Kidney epithelial cell (primary cell): ENCODE results near the gene PLCB2. TPM values are rescaled to one million over a fixed set of nuclear protein-coding genes. Genes with fewer than 3 reads are reported as not detected.

Experiments used
- DNase-seq: peaks from one replicate; pipeline ENCODE4 v3.0.0-alpha.2; 2010; ENCODE audit warnings: low read depth
- H3K27me3 ChIP-seq: 2 replicates; pipeline ENCODE4 v1.6.0; 2011; ENCODE audit warnings: low read length; ENCODE audit not compliant: control insufficient read depth, insufficient read depth
- H3K36me3 ChIP-seq: 2 replicates; pipeline ENCODE4 v1.5.1; 2011; ENCODE audit warnings: low read length; ENCODE audit not compliant: control insufficient read depth, insufficient read depth
- H3K4me3 ChIP-seq: 2 replicates; pipeline ENCODE4 v1.5.1; 2011; ENCODE audit warnings: low read depth, mild to moderate bottlenecking, control low read depth, low read length
- CTCF ChIP-seq: IDR thresholded peaks from 2 replicates; pipeline ENCODE4 v1.5.1; 2011; ENCODE audit warnings: mild to moderate bottlenecking, moderate library complexity, low read length, control low read depth, inconsistent platforms; ENCODE audit not compliant: insufficient read depth, poor library complexity, severe bottlenecking
- total RNA-seq: library from RNA; depleted of rRNA; stranded (reverse); fragments of >200 nt; gene quantifications from 2 replicates; pipeline ENCODE4 v1.2.3, GENCODE V29; 2015

Gene PLCB2
- total RNA-seq, 1 donor from 2014 or later: 1.5 TPM

- no peaks in the 10 kb centered on the region for H3K36me3 ChIP-seq
- H3K4me3 ChIP-seq: no peak overlapping the region
- DNase-seq: no peak
- H3K27me3 ChIP-seq: peaks cover 42% of the 10 kb centered on the region
- no peak for TF ChIP-seq CTCF
Measured at GRCh38 chr15:40289140-40289775, 18.5 kb downstream of the PLCB2 start.

GRCh38 chr15:40287968-40288367 lies 19.8 kb downstream of the PLCB2 start:
- Histone ChIP-seq H3K36me3 (no peaks in the 10 kb centered on the region), H3K27me3 (peaks cover 43% of the 10 kb centered on the region), H3K4me3 (no peak overlapping the region)
- TF ChIP-seq CTCF: no peak
- no peak for DNase-seq

GRCh38 chr15:40287505-40287904 lies 20.2 kb downstream of the PLCB2 start:
- no peak for TF ChIP-seq CTCF
- Histone ChIP-seq H3K27me3 (peaks cover 44% of the 10 kb centered on the region), H3K4me3 (no peak overlapping the region), H3K36me3 (no peaks in the 10 kb centered on the region)
- DNase-seq: no peak

GRCh38 chr15:40286794-40287193 lies 20.9 kb downstream of the PLCB2 start:
- DNase-seq: no peak
- TF ChIP-seq CTCF: no peak
- Histone ChIP-seq H3K27me3 (peaks cover 44% of the 10 kb centered on the region), H3K36me3 (no peaks in the 10 kb centered on the region), H3K4me3 (no peak overlapping the region)

DNA sequence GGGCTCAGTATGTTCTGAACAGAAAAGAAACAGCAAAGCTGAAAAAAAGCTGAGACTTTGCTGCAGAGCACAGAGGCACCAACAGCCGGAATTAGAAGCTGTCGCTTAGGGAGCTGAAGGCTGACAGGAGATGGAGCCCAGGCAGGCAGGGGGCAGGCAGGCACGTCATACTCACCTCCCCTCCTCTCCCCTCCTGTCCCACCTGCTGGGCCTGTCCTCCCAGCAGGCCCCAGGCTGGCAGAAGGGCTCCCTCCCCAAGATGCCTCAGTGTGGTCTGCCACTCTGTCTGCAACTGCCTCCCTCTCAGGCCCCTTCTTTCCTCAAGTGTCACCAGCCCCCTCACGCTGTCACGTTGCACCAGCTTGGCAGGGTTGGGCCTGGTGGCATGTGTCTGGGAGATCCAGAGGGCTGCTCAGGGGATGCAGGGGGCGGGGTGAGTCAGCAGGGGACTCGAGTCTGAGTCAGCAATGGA lies 21.6 kb downstream of the PLCB2 start:
- Histone ChIP-seq H3K36me3 (no peaks in the 10 kb centered on the region), H3K27me3 (peaks cover 44% of the 10 kb centered on the region), H3K4me3 (no peak overlapping the region)
- no peak for TF ChIP-seq CTCF
- DNase-seq: no peak

- no peak for TF ChIP-seq CTCF
- no peak for DNase-seq
- Histone ChIP-seq H3K4me3 (no peak overlapping the region), H3K27me3 (peaks cover 45% of the 10 kb centered on the region), H3K36me3 (no peaks in the 10 kb centered on the region)
Measured at GRCh38 chr15:40285554-40286011, 22.2 kb downstream of the PLCB2 start.
